Caco-2 (cell line): ENCODE results near the gene ISOC2. TPM values are rescaled to one million over a fixed set of nuclear protein-coding genes. Genes with fewer than 3 reads are reported as not detected.

Experiments used
- BruUV-seq: library from RNA; stranded (reverse); fragments of 400-500 nt; replicated peaks from 2 replicates; lab custom pipeline; 2021; lab: Mats Ljungman, UMichigan
- CTCF ChIA-PET: fragments of 300-600 bp; sonication (Branson Sonifier 250); formaldehyde crosslinking; loops from one replicate; lab custom pipeline; 2022; ENCODE audit warnings: antibody characterized with exemption; lab: Charles Lee
- POLR2A ChIA-PET: fragments of 300-600 bp; sonication (Branson Sonifier 250); formaldehyde crosslinking; loops from one replicate; lab custom pipeline; 2022; ENCODE audit warnings: antibody characterized with exemption; lab: Charles Lee
- DNase-seq, 2 experiments: peaks; one replicate each; pipeline versions ENCODE4 v3.0.0 to v3.0.0-alpha.2; 2020 to 2022
- H3K27me3 ChIP-seq: replicated peaks from 2 replicates; pipeline ENCODE4 v1.6.0; 2011; ENCODE audit warnings: low read length; ENCODE audit not compliant: control insufficient read depth, insufficient read depth
- H3K36me3 ChIP-seq: 2 replicates; pipeline ENCODE4 v1.5.1; 2011; ENCODE audit warnings: low read length; ENCODE audit not compliant: control insufficient read depth, insufficient read depth
- H3K4me1 ChIP-seq: fragments of 250-450 bp; sonication (Bioruptor Pico); 2 replicates; pipeline ENCODE4 v1.5.1; 2020; ENCODE audit warnings: mild to moderate bottlenecking
- H3K4me3 ChIP-seq: 2 replicates; pipeline ENCODE4 v1.5.1; 2011; ENCODE audit warnings: low read depth, mild to moderate bottlenecking, control low read depth, low read length
- H3K9me3 ChIP-seq: fragments of 250-450 bp; sonication (Bioruptor Pico); 2 replicates; pipeline ENCODE4 v1.5.1; 2020; ENCODE audit warnings: mild to moderate bottlenecking, moderate library complexity
- H3K27ac Mint-ChIP-seq: one replicate; pipeline ENCODE4 v1.8.0; 2022; ENCODE audit warnings: mixed read lengths; ENCODE audit not compliant: unreplicated experiment
- H3K27me3 Mint-ChIP-seq: one replicate; pipeline ENCODE4 v1.8.0; 2022; ENCODE audit warnings: mixed read lengths; ENCODE audit not compliant: insufficient read depth, unreplicated experiment
- H3K36me3 Mint-ChIP-seq: one replicate; pipeline ENCODE4 v1.8.0; 2022; ENCODE audit warnings: mild to moderate bottlenecking, mixed read lengths; ENCODE audit not compliant: insufficient read depth, unreplicated experiment
- H3K4me1 Mint-ChIP-seq: one replicate; pipeline ENCODE4 v1.8.0; 2022; ENCODE audit warnings: low read depth, mixed read lengths; ENCODE audit not compliant: unreplicated experiment
- H3K4me3 Mint-ChIP-seq: one replicate; pipeline ENCODE4 v1.8.0; 2022; ENCODE audit warnings: mild to moderate bottlenecking, moderate library complexity, mixed read lengths; ENCODE audit not compliant: unreplicated experiment
- H3K9me3 Mint-ChIP-seq: one replicate; pipeline ENCODE4 v1.8.0; 2022; ENCODE audit warnings: mixed read lengths; ENCODE audit not compliant: unreplicated experiment
- CTCF ChIP-seq, 2 experiments: fragments of 200-600 bp in 1 of 2; IDR thresholded peaks; 1 replicate in 1 of 2; 2 replicates in 1 of 2; pipeline versions ENCODE4 v1.5.1 to v1.8.0; 2011 to 2022; ENCODE audit warnings: antibody characterized with exemption in 1 of 2, control low read depth in 1 of 2, inconsistent platforms in 1 of 2, low read depth in 1 of 2, low read length in 1 of 2, mild to moderate bottlenecking in 1 of 2, moderate library complexity in 1 of 2; ENCODE audit not compliant: insufficient read depth in 1 of 2, severe bottlenecking in 1 of 2, unreplicated experiment in 1 of 2
- intact Hi-C: fragments of 100-400 bp; cut with micrococcal nuclease; formaldehyde crosslinking; loops from one replicate; pipeline ENCODE4 v1.10.0; 2022; ENCODE audit not compliant: unreplicated experiment
- total RNA-seq: library from RNA; stranded (reverse); gene quantifications from 2 replicates; pipeline ENCODE4 v1.2.3, GENCODE V29; 2022

Gene ISOC2
- total RNA-seq, 1 experiment from 2014 or later, result 40.6 TPM

DNA sequence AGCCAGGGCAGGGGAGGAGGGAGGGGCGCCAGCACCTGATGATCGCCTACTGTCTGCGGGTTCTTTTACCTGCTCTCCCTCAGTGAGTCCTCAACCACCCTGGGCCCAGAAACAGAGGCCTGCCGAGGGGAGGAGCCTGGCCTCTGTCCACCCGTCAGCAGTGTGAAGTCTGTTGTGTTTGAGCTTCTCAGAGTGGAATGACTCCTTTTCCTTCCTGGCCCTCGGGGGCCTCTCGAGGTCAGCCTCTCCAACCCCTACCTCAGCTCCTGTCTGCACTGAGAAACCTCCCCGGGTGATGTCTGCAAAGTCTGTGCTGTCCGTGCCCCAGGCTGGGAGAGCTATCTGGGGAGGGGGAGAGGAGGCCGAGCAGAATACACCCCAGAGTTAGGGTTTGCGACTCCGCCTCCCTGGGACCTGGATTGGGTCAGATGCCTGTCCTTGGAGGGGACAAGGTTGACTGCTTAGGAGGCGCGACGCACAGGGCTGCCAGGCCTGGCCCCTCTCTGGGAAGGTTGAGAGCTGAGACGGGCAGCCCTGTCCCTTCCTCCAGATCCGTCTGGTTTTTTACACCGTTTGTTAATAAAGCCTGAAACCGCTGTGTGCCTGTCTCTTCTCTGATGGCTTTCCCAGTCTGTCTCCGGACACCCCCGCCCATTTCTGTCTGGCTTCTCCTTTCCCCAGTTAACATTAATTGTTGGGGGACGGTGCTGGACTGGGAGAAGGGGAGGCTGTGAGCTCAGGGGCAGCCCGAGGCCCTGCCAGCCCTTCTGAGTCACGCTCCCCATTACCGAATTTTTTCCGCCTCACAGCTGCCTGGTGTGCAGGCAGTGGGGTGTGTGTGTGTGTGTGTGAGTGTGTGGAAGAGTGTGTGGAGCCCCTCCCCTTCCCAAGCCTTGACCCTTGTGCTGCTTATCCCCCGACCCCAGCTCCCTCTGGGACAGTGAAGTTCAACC is 25.8 kb upstream of the ISOC2 start:
- Mint-ChIP-seq H3K4me3 (no peak overlapping the region), H3K4me1 (peaks cover 7% of the 10 kb centered on the region), H3K36me3 (peaks cover 30% of the 10 kb centered on the region), H3K27ac (no peak overlapping the region), H3K9me3 (no peaks in the 10 kb centered on the region), H3K27me3 (no peaks in the 10 kb centered on the region)
- no peak for TF ChIP-seq CTCF (IDR thresholded peaks at IDR 0.05; ENCODE audit: insufficient read depth in 1 of 2, low read depth in 1 of 2, low read length in 1 of 2, severe bottlenecking in 1 of 2, unreplicated experiment in 1 of 2)
- Histone ChIP-seq H3K4me1 (0 out of 2 replicates have a peak, but pooled peaks cover 3% of the 10 kb centered on the region), H3K4me3 (no peak overlapping the region), H3K27me3 (no peaks in the 10 kb centered on the region), H3K9me3 (no peaks in the 10 kb centered on the region), H3K36me3 (no peaks in the 10 kb centered on the region; the same call in 1 of the 2 replicates)
- CTCF ChIA-PET, result interaction anchor here (1.3 kb wide), 1 partner anchor 17 kb away, joined by 6 read pairs; no protein-coding TSS in a partner anchor
- intact Hi-C loops, result no loop called here
- POLR2A ChIA-PET, result interaction anchor here (1.0 to 1.3 kb wide), 2 partner anchors 10 to 11 kb away, joined by 4 to 5 read pairs; partner anchors contain the start of gene ZNF628
- peak in 1 of 2 experiments; percentile 51 for DNase-seq
- BruUV-seq, result no TSS peak

- BruUV-seq, result no TSS peak
- 0 out of 2 replicates have a peak, but pooled peaks cover 3% of the 10 kb centered on the region for H3K4me1 ChIP-seq
- peak overlapping the region; percentile 73 for H3K27ac Mint-ChIP-seq
- H3K9me3 Mint-ChIP-seq, result no peaks in the 10 kb centered on the region
- intact Hi-C loops, result no loop called here
- no peaks in the 10 kb centered on the region; the same call in 1 of the 2 replicates for H3K36me3 ChIP-seq
- H3K27me3 ChIP-seq, result no peaks in the 10 kb centered on the region
- H3K36me3 Mint-ChIP-seq, result peaks cover 30% of the 10 kb centered on the region
- CTCF ChIA-PET, result interaction anchor here (1.3 to 2.6 kb wide), 2 partner anchors 18 kb away, joined by 6 to 19 read pairs; no protein-coding TSS in a partner anchor
- TF ChIP-seq CTCF (IDR thresholded peaks at IDR 0.05; ENCODE audit: insufficient read depth in 1 of 2, low read depth in 1 of 2, low read length in 1 of 2, severe bottlenecking in 1 of 2, unreplicated experiment in 1 of 2), result no peak
- no peak for DNase-seq
- POLR2A ChIA-PET, result interaction anchor here (1.3 kb wide), 1 partner anchor 10 kb away, joined by 4 read pairs; no protein-coding TSS in a partner anchor
- H3K27me3 Mint-ChIP-seq, result no peaks in the 10 kb centered on the region
- H3K4me3 ChIP-seq, result no peak overlapping the region
- peaks cover 7% of the 10 kb centered on the region for H3K4me1 Mint-ChIP-seq
- H3K9me3 ChIP-seq, result no peaks in the 10 kb centered on the region
- peak overlapping the region; percentile 76 for H3K4me3 Mint-ChIP-seq
Measured at GRCh38 chr19:55486043-55486970, 24.9 kb upstream of the ISOC2 start.
